Measurements from ENCODE around the gene BRINP2.

GRCh38 chr1:177256153-177257075 lies 85.7 kb downstream of the BRINP2 start:
- TF ChIP-seq POLR2AphosphoS5 (IDR thresholded peaks at IDR 0.05; ENCODE audit: borderline replicate concordance, low read depth, low read length) (no peak), EZH2 (IDR thresholded peaks at IDR 0.05) (no peak)
